K562 (cell line): Measurements from ENCODE around the gene AP1S3. TPM values are rescaled to one million over a fixed set of nuclear protein-coding genes. Genes with fewer than 3 reads are reported as not detected.

Source experiments
- ATAC-seq: fragments of 200-7000 bp; cut with Tn5 transposase; 3 replicates; pipeline ENCODE4 v1.9.1; 2020; ENCODE audit warnings: moderate library complexity
- BruUV-seq: library from RNA; stranded (reverse); fragments of 400-500 nt; replicated peaks from 2 replicates; lab custom pipeline; 2021; lab: Mats Ljungman, UMichigan
- CTCF ChIA-PET: fragments of 300-600 bp; formaldehyde crosslinking; extraction: SDS; loops from one replicate; lab custom pipeline; 2021; ENCODE audit warnings: low intra/inter-chr PET ratio; lab: Yijun Ruan, JAX
- POLR2A ChIA-PET: fragments of 300-600, 350-650 bp; sonication (Branson Sonifier 250); formaldehyde crosslinking; extraction: SDS; loops from one replicate; lab custom pipeline; 2021; ENCODE audit warnings: antibody characterized with exemption, inconsistent platforms; lab: Yijun Ruan, JAX
- DNase-seq, 4 experiments: peaks; one replicate each; pipeline versions ENCODE4 v3.0.0 to v3.0.0-alpha.2; 2011 to 2018; ENCODE audit warnings: low spot score in 3 of 4, mixed read lengths in 3 of 4; ENCODE audit errors: extremely low read depth in 1 of 4
- FAIRE-seq: peaks from 2 replicates; lab custom pipeline; 2011; peaks lifted over from hg19 to GRCh38; lab: Jason Lieb, UNC
- H2AFZ ChIP-seq: 2 replicates; pipeline ENCODE4 v1.6.0; 2011; ENCODE audit warnings: low read depth, low read length, control low read depth, inconsistent platforms
- H3K27ac ChIP-seq: fragments of 200-600 bp; 3 replicates; pipeline ENCODE4 v1.8.0; 2011; ENCODE audit warnings: low read depth, mild to moderate bottlenecking, control low read depth, inconsistent platforms, low read length, moderate library complexity, mixed read lengths; ENCODE audit errors: extremely low read depth
- H3K27me3 ChIP-seq, 2 experiments: fragments of 300-600 bp in 1 of 2; 2 replicates in 1 of 2; 3 replicates in 1 of 2; pipeline versions ENCODE4 v1.6.0 to v1.8.0; 2011; ENCODE audit warnings: inconsistent platforms in 2 of 2, low read length in 2 of 2, mild to moderate bottlenecking in 1 of 2, mixed read lengths in 1 of 2, moderate library complexity in 1 of 2; ENCODE audit not compliant: control insufficient read depth in 2 of 2, insufficient read depth in 2 of 2
- H3K36me3 ChIP-seq: fragments of 300-600 bp; 3 replicates; pipeline ENCODE4 v1.8.0; 2011; ENCODE audit warnings: mild to moderate bottlenecking, low read length, inconsistent platforms; ENCODE audit not compliant: control insufficient read depth, insufficient read depth
- H3K4me1 ChIP-seq, 2 experiments: fragments of 200-600 bp in 1 of 2; replicated peaks in 1 of 2; 2 replicates in 1 of 2; 3 replicates in 1 of 2; pipeline versions ENCODE4 v1.5.1 to v1.8.0; 2011; ENCODE audit warnings: inconsistent platforms in 2 of 2, low read length in 2 of 2, mild to moderate bottlenecking in 1 of 2, mixed read lengths in 1 of 2, moderate library complexity in 1 of 2; ENCODE audit not compliant: control insufficient read depth in 2 of 2, insufficient read depth in 2 of 2
- H3K4me2 ChIP-seq: 2 replicates; pipeline ENCODE4 v1.6.1; 2011; ENCODE audit warnings: low read length, control low read depth, inconsistent platforms, mixed read lengths; ENCODE audit not compliant: insufficient read depth
- H3K4me3 ChIP-seq: fragments of 200-600 bp; sonication (generic), shearing (Covaris generic); 2 replicates; pipeline ENCODE4 v1.5.1; 2016; ENCODE audit warnings: control low read depth, inconsistent platforms
- H3K79me2 ChIP-seq: fragments of 200-600 bp; 3 replicates; pipeline ENCODE4 v1.8.0; 2011; ENCODE audit warnings: low read length, inconsistent platforms; ENCODE audit not compliant: control insufficient read depth, insufficient read depth
- H3K9ac ChIP-seq, 2 experiments: 2 replicates each; pipeline versions ENCODE4 v1.6.0 to v1.6.1; 2011; ENCODE audit warnings: low read depth in 2 of 2, low read length in 2 of 2, control low read depth in 1 of 2, inconsistent platforms in 1 of 2, mild to moderate bottlenecking in 1 of 2, mixed read lengths in 1 of 2; ENCODE audit not compliant: insufficient read depth in 1 of 2
- H3K9me1 ChIP-seq: one replicate; pipeline ENCODE4 v1.6.0; 2011; ENCODE audit warnings: inconsistent platforms, mild to moderate bottlenecking, low read length, moderate library complexity; ENCODE audit not compliant: control insufficient read depth, insufficient read depth
- H3K9me3 ChIP-seq: replicated peaks from 2 replicates; pipeline ENCODE4 v1.5.1; 2011; ENCODE audit warnings: low read depth, low read length, inconsistent platforms; ENCODE audit not compliant: control insufficient read depth, insufficient read depth
- H4K20me1 ChIP-seq: replicated peaks from 2 replicates; pipeline ENCODE4 v1.6.1; 2011; ENCODE audit warnings: low read length, inconsistent platforms, mixed read lengths; ENCODE audit not compliant: control insufficient read depth, insufficient read depth
- FIP1L1 ChIP-seq: fragments of 200-400 bp; formaldehyde crosslinking; IDR thresholded peaks from 2 replicates; pipeline ENCODE4 v1.6.1; 2018; ENCODE audit warnings: mild to moderate bottlenecking, low read depth, low read length; ENCODE audit not compliant: poor library complexity, severe bottlenecking
- SREBF2 ChIP-seq: sonication (generic); formaldehyde crosslinking; IDR thresholded peaks from 2 replicates; pipeline ENCODE4 v1.4.0; 2020; ENCODE audit warnings: mild to moderate bottlenecking, missing genetic modification reagents
- YY1 ChIP-seq, 3 experiments: IDR thresholded peaks; 2 replicates each; pipeline ENCODE4 v1.6.1; 2011; ENCODE audit warnings: low read length in 2 of 3, mild to moderate bottlenecking in 2 of 3, moderate library complexity in 2 of 3, borderline replicate concordance in 1 of 3, control low read depth in 1 of 3, low read depth in 1 of 3; ENCODE audit not compliant: insufficient read depth in 3 of 3, insufficient replicate concordance in 2 of 3, control insufficient read depth in 1 of 3, insufficient read length in 1 of 3; ENCODE audit errors: extremely low read depth in 1 of 3
- ZNF57 ChIP-seq: fragments of 450-650 bp; formaldehyde crosslinking; IDR thresholded peaks from 2 replicates; pipeline ENCODE4 v1.4.0; 2020; ENCODE audit warnings: mild to moderate bottlenecking, moderate library complexity
- WGBS: fragments of 100-300 bp; shearing (Covaris generic); methylation state at CpG from one replicate; pipeline ENCODE4 v1.1.6; 2016; ENCODE audit warnings: low coverage, mixed read lengths; ENCODE audit not compliant: insufficient coverage; ENCODE audit errors: missing lambda C conversion rate; 5-methylcytosine and 5-hydroxymethylcytosine counted together
- in situ Hi-C: fragments of 300-500 bp; cut with MboI; formaldehyde crosslinking; loops from 4 replicates; pipeline ENCODE4 v1.15.0; 2018; ENCODE audit warnings: inconsistent platforms, mixed read lengths
- intact Hi-C: fragments of 100-400 bp; cut with micrococcal nuclease; formaldehyde crosslinking; loops from 2 replicates; pipeline ENCODE4 v1.14.2; 2022
- polyA plus RNA-seq, 8 experiments: library from polyadenylated mRNA; depleted of rRNA in 4 of 8; stranded (reverse) in 5 of 8; unstranded in 3 of 8; fragments of >200 nt; fragmentation: Nextera tagmentation in 2 of 8; fragmentation: Illumina TruSeq in 1 of 8; extraction: Ambion mirVana in 2 of 8; extraction: Trizol in 1 of 8; gene quantifications; 2 replicates each; pipeline versions ENCODE4 v1.2.1 to v1.2.3, GENCODE V29; 2011 to 2014; ENCODE audit warnings: inconsistent platforms in 1 of 8, missing spikeins in 1 of 8
- total RNA-seq, 7 experiments: library from RNA; depleted of rRNA in 6 of 7; stranded (reverse); fragments of >200 nt in 6 of 7; fragmentation: Illumina TruSeq in 2 of 7; extraction: Trizol in 2 of 7; gene quantifications; 2 replicates each; pipeline versions ENCODE4 v1.2.1 to v1.2.3, GENCODE V29; 2011 to 2021; ENCODE audit warnings: low replicate concordance in 1 of 7

The AP1S3 gene
- total and polyA plus RNA-seq, 9 of the 15 experiments (the other 6 are each of a cell fraction or from before 2014, with no cell fraction given), result 0.50 to 3.8 (median 2.1) TPM

GRCh38 chr2:223886726-223887125, 49.3 kb upstream of the AP1S3 start:
- CTCF ChIA-PET, result no interaction called here
- Histone ChIP-seq H3K4me1 (no peaks in the 10 kb centered on the region), H3K9ac (no peak overlapping the region), H2AFZ (no peak overlapping the region), H4K20me1 (no peaks in the 10 kb centered on the region), H3K4me2 (no peak overlapping the region), H3K4me3 (no peak overlapping the region), H3K79me2 (no peaks in the 10 kb centered on the region), H3K36me3 (peaks cover 3% of the 10 kb centered on the region; the same call in 1 of the 3 replicates), H3K27ac (no peak overlapping the region), H3K9me1 (no peaks in the 10 kb centered on the region), H3K27me3 (no peaks in the 10 kb centered on the region), H3K9me3 (no peaks in the 10 kb centered on the region)
- intact Hi-C loops, result no loop called here
- FAIRE-seq, result no peak
- 0% methylated on average over 2 of the region's 2 CpGs for WGBS
- POLR2A ChIA-PET, result no interaction called here
- in situ Hi-C loops, result no loop called here
- no TSS peak for BruUV-seq
- no peak for ATAC-seq
- no peak for DNase-seq
- TF ChIP-seq FIP1L1 (no peak), SREBF2 (CRISPR knock-in tag) (no peak)

DNA sequence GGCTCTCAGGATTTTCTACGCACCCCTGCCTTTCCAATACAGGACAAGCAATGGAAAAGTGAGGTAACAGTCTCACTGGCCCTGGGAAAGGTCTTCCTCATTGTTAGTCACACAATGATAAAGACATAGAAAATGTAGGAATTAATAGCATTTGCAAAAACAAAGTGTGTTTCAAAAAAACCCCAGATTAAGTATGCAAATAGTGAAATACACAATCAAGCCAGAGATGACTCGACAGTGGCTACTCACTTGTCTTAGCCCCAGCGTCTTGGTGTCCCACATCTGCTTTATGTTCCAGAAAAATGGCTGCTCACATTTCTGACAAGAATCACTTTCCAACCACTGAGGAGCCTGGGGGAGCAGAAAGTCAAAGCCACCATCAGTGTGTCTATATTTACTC, 47.0 kb upstream of the AP1S3 start:
- Histone ChIP-seq H4K20me1 (no peaks in the 10 kb centered on the region), H3K9me3 (no peaks in the 10 kb centered on the region)
- POLR2A ChIA-PET, result no interaction called here
- no peak for ATAC-seq
- CTCF ChIA-PET, result no interaction called here
- TF ChIP-seq YY1 (IDR thresholded peaks at IDR 0.05; ENCODE audit: borderline replicate concordance in 1 of 3, control insufficient read depth in 1 of 3, extremely low read depth in 1 of 3, insufficient read depth in 3 of 3, insufficient read length in 1 of 3, insufficient replicate concordance in 2 of 3, low read depth in 1 of 3, low read length in 2 of 3) (peak in 1 of 3 experiments; percentile 19), FIP1L1 (no peak), ZNF57 (CRISPR knock-in tag) (no peak)
- TF ChIP-seq, all 486 proteins: peak for 1
- H3K27ac ChIP-seq, result no peak overlapping the region
- 67% methylated on average over 3 of the region's 3 CpGs for WGBS
- in situ Hi-C loops (no loop called here), intact Hi-C loops (no loop called here)
- H3K27me3 ChIP-seq, result no peaks in the 10 kb centered on the region
- H2AFZ ChIP-seq, result no peak overlapping the region
- DNase-seq (no peak), FAIRE-seq (no peak)
- no peaks in the 10 kb centered on the region for H3K4me1 ChIP-seq
- no peak overlapping the region for H3K4me3 ChIP-seq
- no peak overlapping the region for H3K9ac ChIP-seq
- peaks cover 12% of the 10 kb centered on the region; the same call in 2 of the 3 replicates for H3K36me3 ChIP-seq
- H3K4me2 ChIP-seq, result no peak overlapping the region
- H3K9me1 ChIP-seq, result no peaks in the 10 kb centered on the region
- no peaks in the 10 kb centered on the region for H3K79me2 ChIP-seq
- BruUV-seq, result no TSS peak
